OCI-LY7 (cell line): ENCODE results near the gene IRF8. TPM values are rescaled to one million over a fixed set of nuclear protein-coding genes. Genes with fewer than 3 reads are reported as not detected.

Experiments
- BruUV-seq: library from RNA; stranded (reverse); fragments of 400-500 nt; replicated peaks from 2 replicates; lab custom pipeline; 2021; lab: Mats Ljungman, UMichigan
- CTCF ChIA-PET: fragments of 300-600 bp; sonication (Branson Sonifier 250); formaldehyde crosslinking; loops from one replicate; lab custom pipeline; 2022; ENCODE audit warnings: antibody characterized with exemption; ENCODE audit not compliant: unreplicated experiment; lab: Charles Lee
- POLR2A ChIA-PET: fragments of 300-600 bp; sonication (Branson Sonifier 250); formaldehyde crosslinking; loops from one replicate; lab custom pipeline; 2022; ENCODE audit warnings: antibody characterized with exemption; lab: Charles Lee
- DNase-seq: peaks from one replicate; pipeline ENCODE4 v3.0.0-alpha.2; 2015; ENCODE audit warnings: low spot score
- H2AFZ ChIP-seq: fragments of 200-600 bp; sonication (generic), shearing (Covaris generic); 2 replicates; pipeline ENCODE4 v1.6.1; 2014; ENCODE audit warnings: mild to moderate bottlenecking, antibody characterized with exemption, low read length, moderate library complexity
- H3K27ac ChIP-seq: fragments of 200-600 bp; sonication (generic); 2 replicates; pipeline ENCODE4 v1.5.1; 2014; ENCODE audit warnings: mixed run types, low read depth, mild to moderate bottlenecking, moderate library complexity, low read length, inconsistent platforms; ENCODE audit not compliant: poor library complexity, severe bottlenecking
- H3K36me3 ChIP-seq: fragments of 200-600 bp; sonication (generic); 2 replicates; pipeline ENCODE4 v1.6.1; 2014; ENCODE audit warnings: mild to moderate bottlenecking, antibody characterized with exemption, low read length, moderate library complexity, mixed read lengths; ENCODE audit not compliant: insufficient read depth
- H3K4me1 ChIP-seq: fragments of 200-600 bp; sonication (generic); 2 replicates; pipeline ENCODE4 v1.5.1; 2014; ENCODE audit warnings: mild to moderate bottlenecking, low read length; ENCODE audit not compliant: insufficient read depth, poor library complexity, severe bottlenecking
- H3K4me2 ChIP-seq: fragments of 200-600 bp; sonication (generic); 2 replicates; pipeline ENCODE4 v1.6.1; 2014; ENCODE audit warnings: mild to moderate bottlenecking, low read length
- H3K4me3 ChIP-seq: fragments of 200-600 bp; sonication (generic); 2 replicates; pipeline ENCODE4 v1.5.1; 2014; ENCODE audit warnings: mild to moderate bottlenecking, low read depth, low read length; ENCODE audit not compliant: poor library complexity, severe bottlenecking
- H3K79me2 ChIP-seq: fragments of 200-600 bp; sonication (generic); 2 replicates; pipeline ENCODE4 v1.6.1; 2016; ENCODE audit warnings: low read depth, mild to moderate bottlenecking, low read length, moderate library complexity, mixed read lengths; ENCODE audit not compliant: insufficient read depth
- H3K9me2 ChIP-seq: fragments of 200-600 bp; sonication (generic); 2 replicates; pipeline ENCODE4 v1.6.1; 2016; ENCODE audit warnings: mild to moderate bottlenecking, low read length, mixed read lengths; ENCODE audit not compliant: insufficient read depth
- H3K9me3 ChIP-seq: fragments of 200-600 bp; sonication (generic); 2 replicates; pipeline ENCODE4 v1.6.1; 2014; ENCODE audit warnings: mild to moderate bottlenecking, mixed run types, low read length, mixed read lengths
- H4K20me1 ChIP-seq: fragments of 200-600 bp; sonication (generic); 2 replicates; pipeline ENCODE4 v1.6.1; 2014; ENCODE audit warnings: mild to moderate bottlenecking, antibody characterized with exemption, low read length, moderate library complexity, mixed read lengths; ENCODE audit not compliant: insufficient read depth
- CTCF ChIP-seq: fragments of 200-600 bp; sonication (generic); conservative IDR thresholded peaks from 2 replicates; pipeline ENCODE4 v1.5.1; 2014; ENCODE audit warnings: mild to moderate bottlenecking, antibody characterized with exemption, low read length, moderate library complexity, mixed read lengths
- EZH2phosphoT487 ChIP-seq: fragments of 200-600 bp; sonication (generic); IDR thresholded peaks from 2 replicates; pipeline ENCODE4 v1.6.1; 2018; ENCODE audit warnings: low read depth, borderline replicate concordance, mild to moderate bottlenecking, mixed run types, antibody characterized with exemption, low read length, moderate library complexity, mixed read lengths
- intact Hi-C: fragments of 100-400 bp; cut with micrococcal nuclease; formaldehyde crosslinking; loops from one replicate; pipeline ENCODE4 v1.10.0; 2022; ENCODE audit not compliant: unreplicated experiment
- total RNA-seq, 2 experiments: library from RNA; depleted of rRNA in 1 of 2; stranded (reverse); fragments of >200 nt in 1 of 2; shearing (Covaris generic) in 1 of 2; gene quantifications; 2 replicates each; pipeline ENCODE4 v1.2.3, GENCODE V29; 2014 to 2022

IRF8 gene
- total RNA-seq, 2 experiments from 2014 or later: 181 to 224 TPM

GRCh38 chr16:85914423-85914794, 15.4 kb downstream of the IRF8 start:
- no peaks in the 10 kb centered on the region for H3K9me3 ChIP-seq
- ChIA-PET CTCF (no interaction called here), POLR2A (no interaction called here)
- BruUV-seq: no TSS peak
- H2AFZ ChIP-seq: no peak overlapping the region
- no peak for DNase-seq
- intact Hi-C loops: no loop called here
- no peak overlapping the region for H3K27ac ChIP-seq
- H3K4me1 ChIP-seq: peaks cover 71% of the 10 kb centered on the region
- H3K36me3 ChIP-seq: peaks cover 100% of the 10 kb centered on the region
- H3K79me2 ChIP-seq: peaks cover 42% of the 10 kb centered on the region
- H3K9me2 ChIP-seq: no peaks in the 10 kb centered on the region
- H3K4me2 ChIP-seq: no peak overlapping the region
- TF ChIP-seq CTCF: no peak
- no peak for TF ChIP-seq EZH2phosphoT487
- H4K20me1 ChIP-seq: no peaks in the 10 kb centered on the region
- H3K4me3 ChIP-seq: no peak overlapping the region

- DNase-seq: no peak
- H3K4me2 ChIP-seq: no peak overlapping the region
- peaks cover 36% of the 10 kb centered on the region for H3K79me2 ChIP-seq
- ChIA-PET POLR2A (interaction anchor here (1.3 to 1.4 kb wide), 2 partner anchors 16 to 31 kb away, joined by 3 to 4 read pairs; partner anchors contain the start of gene IRF8), CTCF (interaction anchor here (0.8 kb wide), 1 partner anchor 12 kb away, joined by 3 read pairs; no protein-coding TSS in a partner anchor)
- TF ChIP-seq EZH2phosphoT487: no peak
- no peak for TF ChIP-seq CTCF
- H3K9me3 ChIP-seq: no peaks in the 10 kb centered on the region
- no peaks in the 10 kb centered on the region for H3K9me2 ChIP-seq
- H3K4me3 ChIP-seq: no peak overlapping the region
- peaks cover 100% of the 10 kb centered on the region for H3K36me3 ChIP-seq
- H4K20me1 ChIP-seq: no peaks in the 10 kb centered on the region
- peaks cover 62% of the 10 kb centered on the region for H3K4me1 ChIP-seq
- no peak overlapping the region for H2AFZ ChIP-seq
- BruUV-seq: no TSS peak
- intact Hi-C loops: no loop called here
- no peak overlapping the region for H3K27ac ChIP-seq
Measured at GRCh38 chr16:85915125-85915845, 16.3 kb downstream of the IRF8 start.
